KOPT-K1 (cell line): Measurements from ENCODE around the gene PRR5.

ENCODE experiments used
- H3K27ac ChIP-seq: fragments of 200-600 bp; sonication (generic); 2 replicates; pipeline ENCODE4 v1.5.1; 2016; ENCODE audit warnings: antibody characterized with exemption, mild to moderate bottlenecking, low read depth, low read length; ENCODE audit not compliant: poor library complexity, severe bottlenecking
- H3K36me3 ChIP-seq: fragments of 200-600 bp; sonication (generic); 2 replicates; pipeline ENCODE4 v1.5.1; 2017; ENCODE audit warnings: antibody characterized with exemption, mild to moderate bottlenecking, low read length, moderate library complexity; ENCODE audit not compliant: insufficient read depth
- H3K9me3 ChIP-seq: fragments of 200-600 bp; sonication (generic); 2 replicates; pipeline ENCODE4 v1.5.1; 2017; ENCODE audit warnings: antibody characterized with exemption, low read length, mild to moderate bottlenecking; ENCODE audit not compliant: insufficient read depth, poor library complexity, severe bottlenecking

The PRR5 gene

GRCh38 chr22:44782363-44782963 lies 80.5 kb downstream of the PRR5 start:
- Histone ChIP-seq H3K27ac (no peak overlapping the region), H3K9me3 (no peaks in the 10 kb centered on the region), H3K36me3 (no peaks in the 10 kb centered on the region)

- Histone ChIP-seq H3K27ac (no peak overlapping the region), H3K36me3 (no peaks in the 10 kb centered on the region), H3K9me3 (no peaks in the 10 kb centered on the region)
Observed at GRCh38 chr22:44783091-44783490, 81.1 kb downstream of the PRR5 start.

- Histone ChIP-seq H3K27ac (no peak overlapping the region), H3K9me3 (no peaks in the 10 kb centered on the region), H3K36me3 (no peaks in the 10 kb centered on the region)
Observed at GRCh38 chr22:44783581-44783980, 81.6 kb downstream of the PRR5 start.

DNA sequence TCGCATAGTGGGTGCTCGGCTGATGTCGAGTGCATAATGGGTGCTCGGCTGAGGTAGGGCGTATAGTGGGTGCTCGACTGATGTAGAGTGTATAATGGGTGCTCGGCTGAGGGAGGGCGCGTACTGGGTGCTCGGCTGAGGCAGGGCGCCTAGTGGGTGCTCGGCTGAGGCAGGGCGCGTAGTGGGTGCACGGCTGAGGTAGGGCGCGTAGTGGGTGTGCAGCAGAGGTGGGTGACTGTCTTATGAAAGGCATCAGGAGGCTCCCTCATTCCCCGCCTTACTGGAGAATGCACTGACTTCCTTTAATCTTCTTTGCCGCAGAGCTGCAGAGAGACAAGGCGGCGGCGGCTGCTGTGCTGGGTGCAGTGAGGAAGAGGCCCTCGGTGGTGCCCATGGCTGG lies 84.1 kb downstream of the PRR5 start:
- no peaks in the 10 kb centered on the region for H3K9me3 ChIP-seq
- H3K36me3 ChIP-seq, result no peaks in the 10 kb centered on the region
- no peak overlapping the region for H3K27ac ChIP-seq

- no peaks in the 10 kb centered on the region for H3K36me3 ChIP-seq
- H3K27ac ChIP-seq, result no peak overlapping the region
- H3K9me3 ChIP-seq, result no peaks in the 10 kb centered on the region
Observed at GRCh38 chr22:44786610-44787009, 84.6 kb downstream of the PRR5 start.
